ENCODE results near the gene TRIO.

The TRIO gene

DNA sequence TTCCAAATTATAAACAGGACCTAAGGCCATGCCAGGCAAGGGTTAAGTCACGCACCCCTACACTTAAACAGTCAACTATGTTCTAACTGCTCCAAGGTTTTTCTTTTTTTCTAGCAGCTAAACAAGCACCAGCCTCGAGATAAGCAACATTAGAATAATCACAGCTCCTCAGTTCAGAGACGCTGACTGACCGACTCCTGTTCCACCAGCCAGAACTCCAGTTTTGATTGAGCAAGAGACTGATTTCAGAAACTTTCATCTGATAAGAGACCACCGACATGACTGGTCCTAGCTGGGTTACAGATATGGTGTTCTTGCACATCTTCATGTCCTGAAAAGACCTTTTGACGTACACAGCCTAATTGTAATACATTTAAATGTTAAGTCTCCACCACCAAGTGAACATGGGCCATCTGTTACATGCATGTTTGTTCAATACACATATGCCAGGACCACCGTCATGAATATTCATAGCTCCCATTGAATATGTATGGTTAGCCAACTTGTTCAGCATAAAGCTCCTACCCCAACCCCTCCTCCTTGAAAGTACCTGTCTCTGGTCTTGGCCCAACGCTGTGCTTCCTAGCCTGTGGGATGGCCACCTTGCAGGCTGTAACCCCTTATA is 414.8 kb downstream of the TRIO start:
- no peak overlapping the region for H3K27ac ChIP-seq (ENCODE audit: low read length)
- no peaks in the 10 kb centered on the region for H3K36me3 ChIP-seq (replicated peaks; ENCODE audit: insufficient read depth, low read length)
- H3K4me2 ChIP-seq (ENCODE audit: low read depth, low read length): no peak overlapping the region
- no peaks in the 10 kb centered on the region for H3K9me3 ChIP-seq (replicated peaks; ENCODE audit: insufficient read depth, low read length)
- no peak for DNase-seq
- H3K9me2 ChIP-seq (replicated peaks; ENCODE audit: insufficient read depth, low read length): no peaks in the 10 kb centered on the region
- H3K79me2 ChIP-seq (ENCODE audit: low read length): no peaks in the 10 kb centered on the region
- TF ChIP-seq EZH2phosphoT487 (IDR thresholded peaks at IDR 0.05; ENCODE audit: low read length): no peak
- TF ChIP-seq, protein P1, sequence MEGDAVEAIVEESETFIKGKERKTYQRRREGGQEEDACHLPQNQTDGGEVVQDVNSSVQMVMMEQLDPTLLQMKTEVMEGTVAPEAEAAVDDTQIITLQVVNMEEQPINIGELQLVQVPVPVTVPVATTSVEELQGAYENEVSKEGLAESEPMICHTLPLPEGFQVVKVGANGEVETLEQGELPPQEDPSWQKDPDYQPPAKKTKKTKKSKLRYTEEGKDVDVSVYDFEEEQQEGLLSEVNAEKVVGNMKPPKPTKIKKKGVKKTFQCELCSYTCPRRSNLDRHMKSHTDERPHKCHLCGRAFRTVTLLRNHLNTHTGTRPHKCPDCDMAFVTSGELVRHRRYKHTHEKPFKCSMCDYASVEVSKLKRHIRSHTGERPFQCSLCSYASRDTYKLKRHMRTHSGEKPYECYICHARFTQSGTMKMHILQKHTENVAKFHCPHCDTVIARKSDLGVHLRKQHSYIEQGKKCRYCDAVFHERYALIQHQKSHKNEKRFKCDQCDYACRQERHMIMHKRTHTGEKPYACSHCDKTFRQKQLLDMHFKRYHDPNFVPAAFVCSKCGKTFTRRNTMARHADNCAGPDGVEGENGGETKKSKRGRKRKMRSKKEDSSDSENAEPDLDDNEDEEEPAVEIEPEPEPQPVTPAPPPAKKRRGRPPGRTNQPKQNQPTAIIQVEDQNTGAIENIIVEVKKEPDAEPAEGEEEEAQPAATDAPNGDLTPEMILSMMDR (IDR thresholded peaks at IDR 0.05; ENCODE audit: low read length): no peak
- TF ChIP-seq EZH2 (optimal IDR thresholded peaks at IDR 0.05; ENCODE audit: low read depth, low read length): no peak
- no peaks in the 10 kb centered on the region for H4K20me1 ChIP-seq (ENCODE audit: insufficient read depth, low read length)
- no peaks in the 10 kb centered on the region for H3K27me3 ChIP-seq (replicated peaks; ENCODE audit: insufficient read depth, low read length)
- H3K4me1 ChIP-seq (ENCODE audit: low read length): no peaks in the 10 kb centered on the region
- no peaks in the 10 kb centered on the region for H3F3A ChIP-seq (ENCODE audit: insufficient read depth, low read length)
- no peak overlapping the region for H3K4me3 ChIP-seq (ENCODE audit: low read length)
- H2AFZ ChIP-seq (ENCODE audit: low read length): no peak overlapping the region
- H3K9ac ChIP-seq (ENCODE audit: low read length): no peak overlapping the region
